ENCODE results near the gene WDFY4.

GRCh38 chr10:49009199-49009979 is 324.7 kb downstream of the WDFY4 start:
- TF ChIP-seq TAF1 (IDR thresholded peaks at IDR 0.05; ENCODE audit: borderline replicate concordance, insufficient read depth, low read length): no peak
- TF ChIP-seq REST (IDR thresholded peaks at IDR 0.05; ENCODE audit: insufficient read depth in 1 of 2, low read depth in 2 of 2, low read length in 2 of 2): no peak
- TF ChIP-seq POLR2AphosphoS5 (IDR thresholded peaks at IDR 0.05; ENCODE audit: low read depth, low read length): no peak
